Measurements from ENCODE around the gene MAST4. TPM values are rescaled to one million over a fixed set of nuclear protein-coding genes. Genes with fewer than 3 reads are reported as not detected.

The MAST4 gene
- total and polyA plus RNA-seq, 5 donors: 18.9 to 71.5 (median 52.4) TPM

DNA sequence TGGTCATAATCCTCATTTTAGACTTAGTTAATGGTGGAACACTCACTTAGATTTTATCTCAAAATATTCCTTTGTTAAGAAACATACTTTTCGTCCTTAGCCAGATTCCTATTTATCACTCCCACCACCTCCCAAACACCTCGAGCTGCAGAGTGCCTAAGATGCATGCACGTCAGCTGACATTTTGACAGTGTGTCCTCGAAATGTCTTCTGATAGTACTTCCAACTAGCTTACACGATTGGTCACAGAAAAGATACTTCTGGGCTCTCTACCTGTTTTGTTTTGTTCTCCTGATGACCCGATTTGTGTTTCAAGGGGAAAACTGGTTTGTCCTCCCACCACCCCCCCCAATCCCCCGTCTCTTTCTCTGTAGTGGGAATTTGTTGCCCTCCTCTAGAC is 230.1 kb downstream of the MAST4 start:
- 65% methylated on average over 7 of the region's 7 CpGs for WGBS
- H3K9me3 ChIP-seq (ENCODE audit: control insufficient read depth, low read length): no peaks in the 10 kb centered on the region
- intact Hi-C loops (cut with DNase I): no loop called here
- DNase-seq (no peak), ATAC-seq (no peak)
- H3K4me3 ChIP-seq (ENCODE audit: low read length): no peak overlapping the region
- H3K27me3 ChIP-seq (ENCODE audit: control insufficient read depth, insufficient read depth): no peaks in the 10 kb centered on the region
- H3K27ac ChIP-seq (ENCODE audit: low read length): peak overlapping the region; percentile 50
- no peaks in the 10 kb centered on the region for H3K4me1 ChIP-seq (ENCODE audit: control insufficient read depth, insufficient read depth, low read length)

DNA sequence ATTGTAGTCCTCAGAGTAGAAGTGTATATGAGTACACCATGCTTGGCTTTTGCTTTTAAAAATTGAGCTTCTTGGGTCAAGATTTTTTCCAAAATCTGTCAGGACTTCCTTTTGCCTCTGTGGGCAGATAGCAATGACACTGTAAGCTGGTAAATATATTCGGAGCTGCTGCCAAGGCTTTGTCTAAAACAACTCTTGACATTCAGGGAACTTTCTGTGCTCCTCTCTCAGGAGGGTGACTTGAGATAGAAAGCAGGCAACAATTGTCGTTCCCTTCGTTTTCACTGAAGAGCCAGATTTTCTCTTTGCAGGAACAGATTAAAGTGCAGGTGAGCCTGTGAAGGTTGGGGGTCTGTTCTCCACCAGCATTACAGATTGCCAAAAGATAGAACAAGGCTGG is 230.5 kb downstream of the MAST4 start:
- Histone ChIP-seq H3K27ac (ENCODE audit: low read length) (peak overlapping the region; percentile 64), H3K4me3 (ENCODE audit: low read length) (no peak overlapping the region), H3K4me1 (ENCODE audit: control insufficient read depth, insufficient read depth, low read length) (no peaks in the 10 kb centered on the region), H3K27me3 (ENCODE audit: control insufficient read depth, insufficient read depth) (no peaks in the 10 kb centered on the region), H3K9me3 (ENCODE audit: control insufficient read depth, low read length) (no peaks in the 10 kb centered on the region)
- DNase-seq: no peak
- intact Hi-C loops (cut with DNase I): no loop called here
- ATAC-seq: no peak
- 30% methylated on average over 3 of the region's 3 CpGs for WGBS

DNA sequence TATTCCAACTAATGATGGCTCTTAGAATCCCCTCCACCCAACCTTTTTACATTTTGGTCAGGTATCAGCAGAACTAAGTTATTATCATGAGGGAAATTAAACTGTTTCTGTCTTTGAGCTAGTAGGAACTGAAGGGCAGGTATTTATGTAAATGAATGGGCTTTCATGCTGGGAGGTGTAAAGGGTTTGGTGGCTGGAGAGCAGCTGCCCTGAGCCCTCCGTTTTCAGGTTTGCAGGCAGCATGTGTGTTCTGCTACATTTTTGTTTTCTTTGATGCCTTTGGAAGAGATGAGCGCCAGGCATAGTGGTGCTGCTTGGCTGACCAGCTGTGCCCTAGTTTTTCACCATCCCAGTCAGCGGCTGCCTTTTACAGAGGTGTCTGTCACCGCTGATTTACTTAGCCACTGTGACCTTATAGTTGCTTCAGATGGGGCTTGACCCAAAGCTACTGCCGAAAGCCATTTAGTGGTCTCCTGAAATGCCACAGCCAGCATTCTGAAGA is 231.9 kb downstream of the MAST4 start:
- Histone ChIP-seq H3K27ac (ENCODE audit: low read length) (peak overlapping the region; percentile 93), H3K27me3 (ENCODE audit: control insufficient read depth, insufficient read depth) (no peaks in the 10 kb centered on the region), H3K4me3 (ENCODE audit: low read length) (peak overlapping the region; percentile 74), H3K9me3 (ENCODE audit: control insufficient read depth, low read length) (no peaks in the 10 kb centered on the region), H3K4me1 (ENCODE audit: control insufficient read depth, insufficient read depth, low read length) (no peaks in the 10 kb centered on the region)
- intact Hi-C loops (cut with DNase I): no loop called here
- no peak for DNase-seq
- ATAC-seq: peak; percentile 53 to 59
- WGBS: 24% methylated on average over 5 of the region's 5 CpGs

DNA sequence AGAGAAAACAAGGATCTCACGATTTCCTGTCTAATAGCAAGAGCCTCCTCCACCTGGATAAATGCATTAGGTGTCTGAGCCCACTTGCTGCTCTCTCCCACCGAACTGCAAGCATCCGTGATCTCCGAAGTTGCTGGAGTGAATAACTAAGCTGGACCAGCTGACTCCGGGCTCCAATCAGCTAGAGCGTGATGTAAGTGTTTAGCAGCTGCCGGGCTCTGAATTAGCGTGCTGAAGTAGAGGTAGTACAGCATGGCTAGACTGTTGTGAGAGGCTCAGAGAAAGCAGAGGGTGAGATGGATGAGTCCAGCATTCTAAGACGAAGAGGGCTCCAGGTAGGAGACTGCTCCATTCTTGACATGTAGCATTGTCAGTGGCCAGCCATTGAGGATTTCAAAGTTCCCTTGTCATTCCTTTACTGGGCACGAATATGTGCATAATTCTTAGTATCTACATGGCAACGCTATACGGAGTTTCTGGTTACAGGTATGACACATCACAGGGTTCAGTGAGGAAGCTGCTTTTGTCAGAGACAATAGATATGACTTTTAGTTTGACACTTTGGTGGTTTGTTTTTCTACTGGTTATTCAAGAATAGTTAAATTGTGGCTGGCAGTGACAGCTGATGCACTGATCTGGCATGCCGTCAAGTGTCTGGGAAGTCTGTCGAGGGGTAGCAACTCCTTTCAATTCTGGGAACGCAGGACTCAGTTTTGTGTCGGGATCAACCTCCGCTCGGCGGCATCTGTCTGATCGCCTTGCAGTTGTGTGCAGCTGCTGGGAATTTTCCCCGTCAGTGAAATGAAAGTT is 232.6 kb downstream of the MAST4 start:
- Histone ChIP-seq H3K4me1 (ENCODE audit: control insufficient read depth, insufficient read depth, low read length) (no peaks in the 10 kb centered on the region), H3K9me3 (ENCODE audit: control insufficient read depth, low read length) (no peaks in the 10 kb centered on the region), H3K27me3 (ENCODE audit: control insufficient read depth, insufficient read depth) (no peaks in the 10 kb centered on the region), H3K27ac (ENCODE audit: low read length) (peak overlapping the region; percentile 93), H3K4me3 (ENCODE audit: low read length) (peak overlapping the region; percentile 74)
- DNase-seq (peak; percentile 65 to 81 (median 75)), ATAC-seq (peak; percentile 96)
- intact Hi-C loops (cut with DNase I): no loop called here
- WGBS: under 1% methylated on average over 21 of the region's 21 CpGs

DNA sequence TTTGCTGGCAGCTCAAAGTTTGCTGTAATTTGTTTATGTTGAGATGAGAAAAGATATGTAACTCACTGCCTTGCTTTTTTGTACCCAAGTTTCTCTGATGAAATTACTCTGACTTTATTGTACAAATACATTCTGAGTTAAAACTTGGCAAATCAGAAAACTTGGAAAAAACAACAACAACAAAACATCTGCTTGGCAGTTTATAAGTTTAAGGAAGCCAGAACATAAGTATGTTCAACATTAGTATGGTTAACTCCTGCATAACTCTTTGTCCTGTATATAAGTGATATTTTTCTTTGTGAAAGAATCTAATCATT is 233.1 kb downstream of the MAST4 start:
- H3K27me3 ChIP-seq (ENCODE audit: control insufficient read depth, insufficient read depth): no peaks in the 10 kb centered on the region
- no peaks in the 10 kb centered on the region for H3K4me1 ChIP-seq (ENCODE audit: control insufficient read depth, insufficient read depth, low read length)
- intact Hi-C loops (cut with DNase I): no loop called here
- no peaks in the 10 kb centered on the region for H3K9me3 ChIP-seq (ENCODE audit: control insufficient read depth, low read length)
- DNase-seq (no peak), ATAC-seq (no peak)
- H3K4me3 ChIP-seq (ENCODE audit: low read length): peak overlapping the region; percentile 74
- H3K27ac ChIP-seq (ENCODE audit: low read length): peak overlapping the region; percentile 93

DNA sequence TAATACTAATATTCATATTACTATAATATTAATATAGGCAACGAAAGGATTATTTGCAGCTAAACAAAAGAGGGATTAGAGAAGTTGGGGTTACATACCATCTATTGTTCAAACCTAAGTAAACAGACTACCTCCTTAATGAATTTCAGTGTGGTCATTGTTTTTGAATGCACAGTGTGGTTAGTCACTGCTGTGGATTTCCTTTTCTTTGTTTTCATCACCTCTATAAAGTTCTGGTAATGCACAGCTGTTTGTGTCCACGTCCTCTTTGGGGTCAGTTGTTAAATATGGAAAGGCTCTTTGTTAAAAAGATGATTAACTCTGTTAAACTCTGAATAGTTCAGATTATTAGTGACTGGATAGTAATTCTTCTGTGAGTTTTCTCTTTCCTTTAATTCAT is 233.6 kb downstream of the MAST4 start:
- H3K4me3 ChIP-seq (ENCODE audit: low read length): no peak overlapping the region
- H3K27ac ChIP-seq (ENCODE audit: low read length): no peak overlapping the region
- no peaks in the 10 kb centered on the region for H3K9me3 ChIP-seq (ENCODE audit: control insufficient read depth, low read length)
- no peaks in the 10 kb centered on the region for H3K4me1 ChIP-seq (ENCODE audit: control insufficient read depth, insufficient read depth, low read length)
- H3K27me3 ChIP-seq (ENCODE audit: control insufficient read depth, insufficient read depth): no peaks in the 10 kb centered on the region
- peak in 1 of 2 donors; percentile 18 for ATAC-seq
- intact Hi-C loops (cut with DNase I): no loop called here
- 18% methylated on average over 2 of the region's 2 CpGs for WGBS
- DNase-seq: no peak

DNA sequence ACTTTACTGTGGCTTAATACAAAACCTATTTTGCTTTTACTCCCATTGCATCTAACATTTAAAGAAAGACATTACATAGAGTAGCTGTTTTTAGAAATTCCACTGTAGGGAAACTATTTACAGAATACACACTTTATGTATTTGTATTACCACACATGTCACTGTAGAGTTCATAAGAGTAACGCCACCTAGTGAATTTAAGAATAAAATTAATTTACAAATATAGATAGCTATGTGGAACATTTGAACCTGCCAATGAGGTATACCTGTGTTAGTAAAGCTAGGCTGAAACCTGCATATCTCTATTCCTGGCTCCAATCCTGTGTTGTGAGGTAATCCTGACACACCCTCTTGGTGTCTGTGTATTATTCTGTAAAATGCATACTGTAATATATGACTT is 234.4 kb downstream of the MAST4 start:
- DNase-seq: no peak
- Histone ChIP-seq H3K4me1 (ENCODE audit: control insufficient read depth, insufficient read depth, low read length) (no peaks in the 10 kb centered on the region), H3K27ac (ENCODE audit: low read length) (no peak overlapping the region), H3K27me3 (ENCODE audit: control insufficient read depth, insufficient read depth) (no peaks in the 10 kb centered on the region), H3K4me3 (ENCODE audit: low read length) (no peak overlapping the region), H3K9me3 (ENCODE audit: control insufficient read depth, low read length) (no peaks in the 10 kb centered on the region)
- intact Hi-C loops (cut with DNase I): no loop called here
- ATAC-seq: no peak
- 15% methylated on average over 1 of the region's 1 CpG for WGBS

DNA sequence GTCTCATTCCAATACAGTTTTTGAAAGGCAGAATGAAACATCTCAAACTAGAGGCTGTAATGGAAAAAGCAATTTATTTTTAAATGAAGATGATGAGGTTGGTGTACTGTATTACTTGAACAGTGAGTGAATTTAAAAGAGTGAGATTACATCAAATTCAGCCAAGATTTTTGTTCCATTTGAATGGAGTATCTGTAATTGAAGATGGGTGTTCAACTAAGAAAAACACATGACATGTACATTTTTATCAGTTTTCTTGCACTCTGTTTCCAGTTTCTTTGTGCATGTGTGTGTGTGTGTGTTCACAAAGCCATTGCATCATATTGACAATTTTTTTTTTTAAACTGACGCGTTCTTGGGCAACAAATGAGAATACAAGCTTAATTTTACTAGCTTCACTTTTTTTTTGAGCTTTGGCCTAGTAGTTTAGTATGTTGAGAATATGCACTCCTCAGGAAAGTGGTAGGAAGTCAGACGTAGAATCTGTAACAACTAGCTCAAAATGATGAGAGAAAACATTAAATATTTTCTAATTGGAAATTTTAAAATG is 243.5 kb downstream of the MAST4 start:
- Histone ChIP-seq H3K27ac (ENCODE audit: low read length) (no peak overlapping the region), H3K4me3 (ENCODE audit: low read length) (no peak overlapping the region), H3K4me1 (ENCODE audit: control insufficient read depth, insufficient read depth, low read length) (peaks cover 4% of the 10 kb centered on the region), H3K9me3 (ENCODE audit: control insufficient read depth, low read length) (no peaks in the 10 kb centered on the region), H3K27me3 (ENCODE audit: control insufficient read depth, insufficient read depth) (no peaks in the 10 kb centered on the region)
- 66% methylated on average over 3 of the region's 3 CpGs for WGBS
- DNase-seq: no peak
- intact Hi-C loops (cut with DNase I): no loop called here
- ATAC-seq: no peak

DNA sequence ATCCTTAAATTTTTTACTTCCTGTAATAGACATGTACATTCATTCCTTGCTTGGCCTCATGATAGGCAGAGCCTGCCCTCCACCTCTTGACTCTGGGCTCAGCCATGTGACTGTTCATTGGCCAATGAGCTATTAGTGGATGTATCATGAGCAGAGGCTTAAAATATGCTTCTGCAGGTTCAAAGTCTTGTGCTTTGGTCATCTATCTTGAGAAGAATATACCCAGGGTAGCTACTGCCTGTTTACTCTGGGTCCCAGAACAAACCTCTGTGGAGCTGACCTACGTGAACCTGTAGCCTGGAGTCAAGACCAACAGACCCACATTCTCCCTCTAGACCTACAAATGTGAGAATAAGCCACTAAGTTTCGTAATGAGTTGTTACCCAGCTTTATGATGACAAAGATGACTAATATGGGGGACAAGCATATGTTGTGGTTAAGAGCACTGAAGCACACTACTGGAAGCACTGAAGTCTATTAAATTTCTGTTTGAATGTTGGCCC is 244.4 kb downstream of the MAST4 start:
- no peak for DNase-seq
- H3K4me3 ChIP-seq (ENCODE audit: low read length): no peak overlapping the region
- no peaks in the 10 kb centered on the region for H3K9me3 ChIP-seq (ENCODE audit: control insufficient read depth, low read length)
- H3K4me1 ChIP-seq (ENCODE audit: control insufficient read depth, insufficient read depth, low read length): peaks cover 4% of the 10 kb centered on the region
- intact Hi-C loops (cut with DNase I): no loop called here
- H3K27ac ChIP-seq (ENCODE audit: low read length): no peak overlapping the region
- H3K27me3 ChIP-seq (ENCODE audit: control insufficient read depth, insufficient read depth): no peaks in the 10 kb centered on the region
- WGBS: 90% methylated on average over 2 of the region's 2 CpGs
- ATAC-seq: no peak

DNA sequence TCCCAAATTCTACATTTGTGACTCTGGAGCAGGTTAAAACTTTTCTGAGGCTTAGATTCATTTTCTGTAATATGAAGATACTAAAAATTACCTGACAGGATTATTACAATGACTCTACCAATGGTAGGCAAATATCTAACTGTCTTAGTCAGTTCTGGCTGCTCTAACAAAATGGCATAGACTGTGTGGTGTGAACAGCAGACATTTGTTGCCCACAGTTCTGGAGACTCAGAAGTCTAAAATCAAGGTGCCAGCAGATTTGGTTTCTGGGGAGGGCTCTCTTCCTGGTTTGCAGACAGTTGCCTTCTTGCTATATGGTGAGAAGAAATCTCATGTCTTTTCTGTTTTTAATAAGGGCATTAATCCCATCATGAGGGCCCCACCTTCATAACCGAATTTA is 245.1 kb downstream of the MAST4 start:
- Histone ChIP-seq H3K27ac (ENCODE audit: low read length) (no peak overlapping the region), H3K27me3 (ENCODE audit: control insufficient read depth, insufficient read depth) (no peaks in the 10 kb centered on the region), H3K9me3 (ENCODE audit: control insufficient read depth, low read length) (no peaks in the 10 kb centered on the region), H3K4me1 (ENCODE audit: control insufficient read depth, insufficient read depth, low read length) (peaks cover 3% of the 10 kb centered on the region), H3K4me3 (ENCODE audit: low read length) (no peak overlapping the region)
- DNase-seq (no peak), ATAC-seq (no peak)
- WGBS: 97% methylated on average over 1 of the region's 1 CpG
- intact Hi-C loops (cut with DNase I): no loop called here

DNA sequence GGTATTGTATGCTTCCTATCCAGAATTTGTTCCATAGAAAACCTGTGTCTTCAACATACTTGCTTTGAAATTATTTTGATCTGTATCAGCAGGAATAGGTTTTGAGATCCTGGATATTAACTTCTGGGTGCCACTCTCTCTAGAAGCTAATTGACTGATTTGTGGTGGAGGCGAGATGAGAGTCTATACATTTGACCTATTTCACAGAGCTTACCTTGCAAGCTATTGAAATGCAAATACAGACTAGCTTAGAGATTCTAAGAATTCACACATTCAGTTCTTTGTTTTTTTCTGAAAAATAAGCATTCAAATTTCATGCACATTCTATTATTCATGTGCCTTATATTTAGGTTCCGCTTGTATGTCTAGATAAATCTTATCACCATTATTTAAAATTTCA is 246.3 kb downstream of the MAST4 start:
- Histone ChIP-seq H3K27me3 (ENCODE audit: control insufficient read depth, insufficient read depth) (no peaks in the 10 kb centered on the region), H3K9me3 (ENCODE audit: control insufficient read depth, low read length) (no peaks in the 10 kb centered on the region), H3K4me1 (ENCODE audit: control insufficient read depth, insufficient read depth, low read length) (peaks cover 3% of the 10 kb centered on the region), H3K4me3 (ENCODE audit: low read length) (no peak overlapping the region), H3K27ac (ENCODE audit: low read length) (no peak overlapping the region)
- intact Hi-C loops (cut with DNase I): no loop called here
- ATAC-seq: no peak
- DNase-seq: no peak
- WGBS: 97% methylated on average over 2 of the region's 2 CpGs

Measured in right cardiac atrium (tissue), 5 donors.